ENCODE data around the gene FAM81A.

The FAM81A gene

DNA sequence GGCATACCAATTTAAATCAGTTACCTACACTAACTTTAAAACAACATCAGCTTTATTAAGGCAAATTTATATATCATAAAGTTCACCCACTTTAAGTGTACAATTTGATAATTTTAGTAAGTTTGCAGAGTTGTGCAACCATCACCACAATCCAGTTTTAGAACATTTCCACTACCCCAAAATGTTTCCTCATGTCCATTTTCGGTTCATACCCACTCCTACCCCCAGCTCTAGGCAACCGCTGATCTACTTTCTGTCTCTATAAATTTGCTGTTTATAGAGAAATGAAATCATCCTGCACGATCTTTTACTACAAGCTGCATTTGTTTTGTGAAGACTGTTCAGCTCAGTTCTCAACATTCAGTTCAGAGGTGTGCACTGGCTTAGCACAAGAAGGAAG lies 31.5 kb upstream of the FAM81A start:
- CTCF ChIA-PET: interaction anchor here (0.7 to 1.2 kb wide), 2 partner anchors 15 to 491 kb away, joined by 3 read pairs; no protein-coding TSS in a partner anchor
- TF ChIP-seq, protein P1, sequence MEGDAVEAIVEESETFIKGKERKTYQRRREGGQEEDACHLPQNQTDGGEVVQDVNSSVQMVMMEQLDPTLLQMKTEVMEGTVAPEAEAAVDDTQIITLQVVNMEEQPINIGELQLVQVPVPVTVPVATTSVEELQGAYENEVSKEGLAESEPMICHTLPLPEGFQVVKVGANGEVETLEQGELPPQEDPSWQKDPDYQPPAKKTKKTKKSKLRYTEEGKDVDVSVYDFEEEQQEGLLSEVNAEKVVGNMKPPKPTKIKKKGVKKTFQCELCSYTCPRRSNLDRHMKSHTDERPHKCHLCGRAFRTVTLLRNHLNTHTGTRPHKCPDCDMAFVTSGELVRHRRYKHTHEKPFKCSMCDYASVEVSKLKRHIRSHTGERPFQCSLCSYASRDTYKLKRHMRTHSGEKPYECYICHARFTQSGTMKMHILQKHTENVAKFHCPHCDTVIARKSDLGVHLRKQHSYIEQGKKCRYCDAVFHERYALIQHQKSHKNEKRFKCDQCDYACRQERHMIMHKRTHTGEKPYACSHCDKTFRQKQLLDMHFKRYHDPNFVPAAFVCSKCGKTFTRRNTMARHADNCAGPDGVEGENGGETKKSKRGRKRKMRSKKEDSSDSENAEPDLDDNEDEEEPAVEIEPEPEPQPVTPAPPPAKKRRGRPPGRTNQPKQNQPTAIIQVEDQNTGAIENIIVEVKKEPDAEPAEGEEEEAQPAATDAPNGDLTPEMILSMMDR (IDR thresholded peaks at IDR 0.05; ENCODE audit: insufficient read depth, low read length, missing control alignments): no peak

DNA sequence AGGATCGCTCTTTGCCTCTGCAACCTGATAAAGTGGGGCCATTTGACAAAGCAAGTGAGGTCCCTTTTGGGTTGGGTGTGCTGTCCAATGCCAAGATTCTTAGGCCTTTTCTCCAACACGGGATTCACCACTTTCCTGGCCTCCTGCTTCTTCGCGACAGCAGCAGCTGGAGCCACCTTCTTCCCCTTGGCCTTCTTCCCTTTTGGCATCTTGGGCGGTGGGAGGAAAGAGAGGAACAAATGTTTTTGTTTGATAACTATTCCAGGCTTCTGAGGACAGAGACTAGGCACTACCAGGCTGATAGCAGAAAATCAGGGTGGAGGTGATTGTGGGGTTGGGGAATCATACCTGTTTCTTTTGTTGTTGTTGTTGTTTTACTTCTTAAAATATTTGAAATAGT lies 30.0 kb upstream of the FAM81A start:
- ChIA-PET CTCF (interaction anchor here (0.9 kb wide), 1 partner anchor 161 kb away, joined by 3 read pairs; no protein-coding TSS in a partner anchor), POLR2A (no interaction called here)
- DNase-seq (ENCODE audit: low read depth, low spot score): no peak
- no peak overlapping the region for H3K4me3 ChIP-seq (ENCODE audit: low read depth, low read length)
- TF ChIP-seq, protein P1 (IDR thresholded peaks at IDR 0.05; ENCODE audit: insufficient read depth, low read length, missing control alignments): no peak

More for the DNA sequence above, 31.5 kb upstream of the FAM81A start:
- POLR2A ChIA-PET: no interaction called here
- no peak for DNase-seq (ENCODE audit: low read depth, low spot score)
- no peak overlapping the region for H3K4me3 ChIP-seq (ENCODE audit: low read depth, low read length)

DNA sequence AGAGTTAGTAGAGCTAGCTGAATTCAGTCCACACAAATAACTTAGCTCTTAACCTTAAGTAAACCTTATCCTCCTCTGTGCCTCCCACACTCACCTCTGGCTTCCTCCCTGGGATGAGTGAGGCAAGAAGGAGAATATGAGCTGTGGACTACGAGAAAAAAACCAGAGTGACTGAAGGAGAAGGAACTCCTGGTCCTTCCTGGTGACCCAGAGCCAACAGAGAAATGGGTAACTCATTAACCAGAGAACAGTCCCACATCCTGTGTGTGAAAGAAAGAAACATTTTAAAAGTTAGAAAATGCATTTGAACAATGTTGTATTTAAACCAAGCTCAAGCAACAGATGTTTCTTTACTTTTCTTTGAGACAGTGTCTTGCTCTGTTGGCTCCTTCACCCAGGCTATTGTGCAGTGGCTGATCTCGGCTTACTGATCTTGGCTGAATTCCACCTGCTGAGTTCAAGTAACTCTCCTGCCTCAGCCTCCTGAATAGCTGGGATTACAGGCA lies 27.5 kb upstream of the FAM81A start:
- TF ChIP-seq, protein P1 (IDR thresholded peaks at IDR 0.05; ENCODE audit: insufficient read depth, low read length, missing control alignments): no peak
- H3K4me3 ChIP-seq (ENCODE audit: low read depth, low read length): no peak overlapping the region
- ChIA-PET POLR2A (no interaction called here), CTCF (no interaction called here)
- no peak for DNase-seq (ENCODE audit: low read depth, low spot score)

DNA sequence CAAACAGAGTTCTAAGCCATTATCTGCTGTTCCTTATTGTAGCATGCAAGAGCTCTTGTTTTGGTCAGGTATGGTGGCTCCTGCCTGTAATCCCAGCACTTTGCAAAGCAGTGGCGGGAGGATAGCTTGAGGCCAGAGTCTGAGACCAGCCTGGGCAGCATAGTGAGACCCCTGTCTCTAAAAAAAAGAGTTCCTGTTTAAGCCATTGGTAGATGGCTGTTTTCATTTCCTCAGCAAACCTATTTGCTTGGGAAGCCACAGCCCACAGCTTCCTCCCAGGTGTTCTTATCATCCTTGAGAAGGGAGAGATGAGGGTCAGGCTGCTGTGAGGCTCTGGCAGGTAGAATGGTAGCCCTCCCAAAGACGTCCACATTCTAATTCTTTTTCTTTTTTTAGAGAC lies 24.4 kb upstream of the FAM81A start:
- no peak for DNase-seq (ENCODE audit: low read depth, low spot score)
- H3K4me3 ChIP-seq (ENCODE audit: low read depth, low read length): no peak overlapping the region
- POLR2A ChIA-PET: interaction anchor here (0.6 kb wide), 1 partner anchor 118 kb away, joined by 3 read pairs; no protein-coding TSS in a partner anchor
- CTCF ChIA-PET: interaction anchor here (0.8 to 1.0 kb wide), 3 partner anchors 19 to 239 kb away, joined by 3 read pairs; no protein-coding TSS in a partner anchor
- TF ChIP-seq, protein P1 (IDR thresholded peaks at IDR 0.05; ENCODE audit: insufficient read depth, low read length, missing control alignments): no peak

DNA sequence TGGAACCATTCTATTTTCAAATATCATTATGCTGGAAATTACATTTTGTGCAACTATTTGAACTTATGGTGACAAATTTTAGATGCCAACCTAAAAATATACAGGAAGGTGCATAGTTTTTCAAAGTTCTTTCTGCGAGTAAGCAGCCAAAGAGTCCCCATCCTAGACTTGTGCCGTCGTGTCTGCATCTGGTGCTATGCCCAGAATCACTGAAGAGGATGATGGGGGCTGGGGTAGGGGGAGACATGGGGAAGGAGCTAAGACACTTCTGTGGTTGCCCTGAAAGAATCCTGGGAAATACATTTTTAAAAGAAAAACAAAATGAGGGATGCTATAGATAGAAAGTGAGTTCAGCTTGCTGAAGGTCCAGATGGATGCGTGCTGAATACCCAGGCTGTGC lies 21.2 kb upstream of the FAM81A start:
- TF ChIP-seq, protein P1 (IDR thresholded peaks at IDR 0.05; ENCODE audit: insufficient read depth, low read length, missing control alignments): no peak
- CTCF ChIA-PET: no interaction called here
- POLR2A ChIA-PET: no interaction called here

DNA sequence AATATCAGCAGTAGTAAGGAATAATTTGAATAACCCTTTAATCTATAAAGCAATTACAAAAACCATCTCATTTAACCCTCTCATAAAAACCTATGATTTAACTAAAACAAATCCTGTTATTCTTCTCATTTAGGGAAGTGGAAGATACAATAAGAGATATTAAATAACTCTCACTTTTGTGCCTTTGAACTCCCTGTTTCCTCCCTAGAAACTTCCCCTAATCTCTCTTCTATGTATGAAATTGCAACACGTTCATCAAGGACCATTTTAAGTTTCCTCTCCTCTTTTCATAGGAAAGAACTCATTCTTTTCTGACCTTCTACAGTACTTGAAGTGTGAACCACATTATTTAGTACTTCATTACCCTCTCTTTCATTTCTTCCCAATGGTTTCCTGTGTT lies 18.8 kb upstream of the FAM81A start:
- POLR2A ChIA-PET: no interaction called here
- TF ChIP-seq, protein P1 (IDR thresholded peaks at IDR 0.05; ENCODE audit: insufficient read depth, low read length, missing control alignments): no peak
- CTCF ChIA-PET: no interaction called here
- no peak for DNase-seq (ENCODE audit: low read depth, low spot score)
- no peak overlapping the region for H3K4me3 ChIP-seq (ENCODE audit: low read depth, low read length)

More for the DNA sequence above, 21.2 kb upstream of the FAM81A start:
- no peak for DNase-seq (ENCODE audit: low read depth, low spot score)
- H3K4me3 ChIP-seq (ENCODE audit: low read depth, low read length): no peak overlapping the region

Measured in AG04449 (cell line).